ENCODE measurements around the gene CHN2.

CHN2 gene

GRCh38 chr7:29408841-29409243, 214.3 kb downstream of the CHN2 start:
- no peak overlapping the region for H3K9ac ChIP-seq (ENCODE audit: low read length)
- H3K4me3 ChIP-seq (ENCODE audit: insufficient read depth, low read length, poor library complexity, severe bottlenecking), result no peak overlapping the region
- no peaks in the 10 kb centered on the region for H3K36me3 ChIP-seq (ENCODE audit: low read length)
- no peaks in the 10 kb centered on the region for H3K27me3 ChIP-seq (ENCODE audit: low read length)
- no peaks in the 10 kb centered on the region for H3F3A ChIP-seq (ENCODE audit: insufficient read depth)
- H3K27ac ChIP-seq (ENCODE audit: low read depth, low read length), result no peak overlapping the region
- H2AFZ ChIP-seq (ENCODE audit: low read depth, low read length, severe bottlenecking), result no peak overlapping the region
- H3K9me3 ChIP-seq (ENCODE audit: insufficient read depth, low read length), result no peaks in the 10 kb centered on the region
- no peaks in the 10 kb centered on the region for H3K79me2 ChIP-seq (ENCODE audit: insufficient read depth, low read length)
- TF ChIP-seq CTCF (IDR thresholded peaks at IDR 0.05; ENCODE audit: insufficient read depth, low read length, poor library complexity, severe bottlenecking), result peak; percentile 91
- TF ChIP-seq EZH2phosphoT487 (conservative IDR thresholded peaks at IDR 0.05; ENCODE audit: low read length), result no peak
- H4K20me1 ChIP-seq (ENCODE audit: low read depth, low read length), result no peaks in the 10 kb centered on the region
- H3K9me2 ChIP-seq (replicated peaks; ENCODE audit: insufficient read depth, low read length), result no peaks in the 10 kb centered on the region
- H3K4me2 ChIP-seq (ENCODE audit: low read depth, low read length, poor library complexity, severe bottlenecking), result no peak overlapping the region

- peak overlapping the region; percentile 32 for H3K4me2 ChIP-seq (ENCODE audit: low read depth, low read length, poor library complexity, severe bottlenecking)
- no peak overlapping the region for H2AFZ ChIP-seq (ENCODE audit: low read depth, low read length, severe bottlenecking)
These were observed 216.4 kb downstream of the CHN2 start for GRCh38 chr7:29410996-29411395.

GRCh38 chr7:29412912-29413311, 218.3 kb downstream of the CHN2 start:
- H3K9ac ChIP-seq (ENCODE audit: low read length), result no peak overlapping the region
- no peak overlapping the region for H3K27ac ChIP-seq (ENCODE audit: low read depth, low read length)
- H3K4me2 ChIP-seq (ENCODE audit: low read depth, low read length, poor library complexity, severe bottlenecking), result no peak overlapping the region
- no peaks in the 10 kb centered on the region for H4K20me1 ChIP-seq (ENCODE audit: low read depth, low read length)
- H3K36me3 ChIP-seq (ENCODE audit: low read length), result no peaks in the 10 kb centered on the region
- no peaks in the 10 kb centered on the region for H3F3A ChIP-seq (ENCODE audit: insufficient read depth)
- no peaks in the 10 kb centered on the region for H3K27me3 ChIP-seq (ENCODE audit: low read length)
- H3K9me2 ChIP-seq (replicated peaks; ENCODE audit: insufficient read depth, low read length), result no peaks in the 10 kb centered on the region
- no peaks in the 10 kb centered on the region for H3K9me3 ChIP-seq (ENCODE audit: insufficient read depth, low read length)
- no peaks in the 10 kb centered on the region for H3K79me2 ChIP-seq (ENCODE audit: insufficient read depth, low read length)
- no peak overlapping the region for H2AFZ ChIP-seq (ENCODE audit: low read depth, low read length, severe bottlenecking)
- no peak overlapping the region for H3K4me3 ChIP-seq (ENCODE audit: insufficient read depth, low read length, poor library complexity, severe bottlenecking)
- TF ChIP-seq CTCF (IDR thresholded peaks at IDR 0.05; ENCODE audit: insufficient read depth, low read length, poor library complexity, severe bottlenecking) (no peak), EZH2phosphoT487 (conservative IDR thresholded peaks at IDR 0.05; ENCODE audit: low read length) (no peak)

More at GRCh38 chr7:29410996-29411395, 216.4 kb downstream of the CHN2 start:
- TF ChIP-seq EZH2phosphoT487 (conservative IDR thresholded peaks at IDR 0.05; ENCODE audit: low read length), result no peak
- TF ChIP-seq CTCF (IDR thresholded peaks at IDR 0.05; ENCODE audit: insufficient read depth, low read length, poor library complexity, severe bottlenecking), result no peak
- no peak overlapping the region for H3K4me3 ChIP-seq (ENCODE audit: insufficient read depth, low read length, poor library complexity, severe bottlenecking)
- no peak overlapping the region for H3K9ac ChIP-seq (ENCODE audit: low read length)
- no peaks in the 10 kb centered on the region for H3F3A ChIP-seq (ENCODE audit: insufficient read depth)
- peak overlapping the region; percentile 50 for H3K27ac ChIP-seq (ENCODE audit: low read depth, low read length)
- no peaks in the 10 kb centered on the region for H3K79me2 ChIP-seq (ENCODE audit: insufficient read depth, low read length)
- H3K27me3 ChIP-seq (ENCODE audit: low read length), result no peaks in the 10 kb centered on the region
- no peaks in the 10 kb centered on the region for H3K9me3 ChIP-seq (ENCODE audit: insufficient read depth, low read length)
- H3K9me2 ChIP-seq (replicated peaks; ENCODE audit: insufficient read depth, low read length), result no peaks in the 10 kb centered on the region
- no peaks in the 10 kb centered on the region for H3K36me3 ChIP-seq (ENCODE audit: low read length)
- H4K20me1 ChIP-seq (ENCODE audit: low read depth, low read length), result no peaks in the 10 kb centered on the region
